Fibroblast of skin of right quadriceps (primary cell): ENCODE measurements around the gene PHLPP1.

Experiments
- DNase-seq: peaks from one replicate; pipeline ENCODE4 v3.0.0-alpha.2; 2013

PHLPP1 gene

DNA sequence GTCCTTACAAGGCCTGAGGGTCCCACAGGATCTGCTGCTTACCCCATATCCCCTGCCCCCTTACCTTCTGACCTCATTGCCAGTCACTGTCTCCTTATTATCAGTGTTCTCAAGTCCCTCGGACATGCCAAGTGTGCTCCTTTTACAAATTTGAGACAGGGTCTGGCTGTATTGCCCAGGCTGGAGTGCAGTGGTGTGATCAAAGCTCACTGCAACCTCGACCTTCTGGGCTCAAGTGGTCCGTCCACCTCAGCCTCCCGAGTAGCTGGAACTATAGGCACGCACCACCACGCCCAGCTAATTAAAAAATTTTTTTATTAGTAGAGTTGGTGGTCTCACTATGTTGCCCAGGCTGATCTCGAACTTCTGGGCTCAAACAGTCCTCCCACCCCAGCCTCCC lies 141.0 kb downstream of the PHLPP1 start:
- DNase-seq, result no peak

DNA sequence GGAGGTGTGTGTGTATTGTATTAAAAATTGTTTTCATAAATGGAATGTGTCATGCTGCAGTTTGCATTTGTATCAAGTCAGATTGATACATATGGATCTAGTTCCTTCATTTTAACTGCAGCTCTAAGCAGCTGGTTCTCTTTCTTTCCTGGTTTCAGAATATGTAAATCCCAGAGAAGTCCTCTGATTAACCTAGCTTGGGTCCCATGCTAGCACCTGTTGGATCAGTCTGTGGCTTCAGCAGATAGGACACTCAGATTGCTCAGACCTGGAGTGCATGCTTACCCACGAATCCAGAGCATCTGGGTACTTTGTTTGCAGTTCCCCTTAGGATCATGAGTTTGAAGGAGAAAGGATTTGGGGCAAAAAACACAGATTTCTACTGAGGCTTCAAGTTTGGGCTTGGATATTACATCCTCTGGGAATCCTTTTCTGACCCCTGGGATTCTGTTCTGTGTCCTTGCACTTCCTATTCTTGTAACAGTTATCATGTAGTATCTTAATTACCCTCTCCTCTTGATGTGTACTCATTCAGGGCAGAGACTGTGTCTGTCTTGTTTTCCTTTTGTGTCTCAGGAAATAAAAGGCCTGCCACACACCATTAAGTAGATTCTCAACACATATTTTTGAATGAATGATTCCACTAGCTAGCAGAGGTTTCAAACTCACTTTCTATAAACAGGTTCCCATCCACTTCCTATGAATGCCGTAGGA lies 142.1 kb downstream of the PHLPP1 start:
- no peak for DNase-seq

DNA sequence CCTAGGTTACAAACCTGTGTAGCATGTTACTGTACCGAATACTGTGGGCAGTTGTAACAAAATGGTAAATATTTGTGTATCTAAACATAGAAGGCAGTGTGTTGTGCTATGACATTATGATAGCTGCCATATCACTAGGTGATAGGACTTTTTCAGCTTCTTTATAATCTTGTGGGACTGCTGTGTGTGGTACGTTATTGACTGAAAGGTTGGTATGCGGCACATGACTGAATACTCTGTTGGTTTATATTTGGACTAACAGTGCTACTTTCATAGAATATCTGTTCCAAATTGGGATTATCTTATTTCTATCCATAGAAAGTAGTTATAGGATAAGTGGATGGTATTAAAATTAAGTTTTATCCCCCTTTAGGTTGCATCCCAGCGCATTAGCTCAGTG lies 144.7 kb downstream of the PHLPP1 start:
- DNase-seq, result no peak

DNA sequence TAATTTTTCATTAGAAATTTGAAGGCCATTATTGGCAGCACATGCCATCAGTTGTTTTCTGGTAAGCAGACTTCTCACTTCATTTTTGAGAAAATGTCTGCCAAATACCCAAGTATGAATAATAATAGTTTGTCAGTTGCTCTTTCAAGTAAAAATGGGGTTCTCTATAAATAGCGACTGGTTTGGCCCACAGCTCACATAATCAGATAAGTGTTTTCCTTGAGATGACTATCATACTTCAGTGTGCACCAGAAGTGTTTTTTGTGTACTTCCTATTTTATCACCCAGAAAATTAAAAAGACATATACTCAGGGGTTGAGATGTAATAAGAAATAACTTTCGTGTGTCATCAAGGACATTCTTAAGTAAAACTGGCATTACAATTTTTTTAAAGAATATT lies 147.1 kb downstream of the PHLPP1 start:
- no peak for DNase-seq

DNA sequence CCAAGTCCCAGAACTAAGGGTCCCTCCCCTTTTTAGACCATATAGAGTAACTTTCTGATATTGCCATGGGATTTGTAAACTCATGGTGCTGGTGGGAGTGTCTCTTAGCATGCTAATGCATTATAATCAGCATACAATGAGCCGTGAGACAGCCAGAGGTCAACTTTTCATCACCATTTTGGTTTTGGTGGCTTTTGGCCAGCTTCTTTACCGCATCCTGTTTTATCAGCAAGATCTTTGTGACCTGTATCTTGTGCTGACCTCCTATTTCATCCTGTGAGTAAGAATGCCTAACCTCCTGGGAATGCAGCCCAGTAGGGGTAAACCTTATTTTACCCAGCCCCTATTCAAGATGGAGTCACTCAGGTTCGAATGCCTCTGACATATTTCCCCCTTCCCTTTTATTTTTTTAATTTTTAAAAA lies 148.2 kb downstream of the PHLPP1 start:
- peak; percentile 55 for DNase-seq

DNA sequence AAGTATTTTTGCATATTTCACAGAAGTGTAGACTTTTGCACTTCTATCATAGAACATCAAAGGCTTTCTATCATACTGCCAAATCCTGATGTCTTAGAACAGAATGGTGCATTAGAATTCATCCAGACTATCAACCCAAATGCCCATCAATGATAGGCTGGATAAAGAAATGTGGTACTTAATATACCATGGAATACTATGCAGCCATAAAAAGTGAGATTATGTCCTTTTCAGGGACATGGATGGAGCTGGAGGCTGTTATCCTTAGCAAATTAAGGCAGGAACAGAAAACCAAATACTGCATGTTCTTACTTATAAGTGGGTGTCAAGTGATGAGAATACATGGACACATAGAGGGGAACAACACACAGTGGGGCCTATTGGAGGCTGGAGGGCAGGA lies 150.2 kb downstream of the PHLPP1 start:
- no peak for DNase-seq

DNA sequence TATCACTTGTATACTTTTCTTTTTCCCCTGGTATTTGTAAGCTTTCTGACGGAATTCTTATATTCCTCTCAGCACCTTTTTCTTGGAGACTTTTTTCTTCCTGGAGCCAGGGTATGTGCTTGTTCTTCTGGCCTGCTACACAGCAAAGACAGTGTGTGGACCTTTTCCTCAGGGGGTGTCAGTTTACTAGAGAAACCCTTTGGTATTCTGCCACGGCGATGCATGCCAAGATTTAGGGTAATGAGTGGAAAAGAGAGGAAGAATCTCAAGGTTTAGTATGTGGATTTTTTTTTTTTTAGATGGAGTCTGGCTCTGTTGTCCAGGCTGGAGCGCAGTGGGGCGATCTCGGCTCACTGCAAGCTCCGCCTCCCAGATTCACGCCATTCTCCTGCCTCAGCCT lies 152.2 kb downstream of the PHLPP1 start:
- no peak for DNase-seq

DNA sequence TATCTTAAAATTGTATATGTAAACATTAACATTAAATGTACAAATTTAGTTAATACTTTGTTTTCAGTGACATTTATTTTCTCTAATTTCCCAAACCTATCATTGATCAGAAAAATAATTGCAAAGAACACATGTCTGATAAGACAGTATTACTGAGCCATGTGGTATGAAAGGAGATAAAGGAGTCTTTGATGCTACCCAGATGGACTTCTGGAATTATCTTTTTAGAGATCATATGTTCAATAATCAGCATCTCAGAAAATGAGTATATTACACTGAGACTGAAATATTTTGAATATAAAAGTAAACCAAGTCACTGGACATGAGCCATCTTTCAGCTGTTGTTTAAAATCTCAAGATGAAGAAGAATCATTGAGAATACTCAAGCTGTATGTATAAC lies 153.3 kb downstream of the PHLPP1 start:
- DNase-seq, result no peak

DNA sequence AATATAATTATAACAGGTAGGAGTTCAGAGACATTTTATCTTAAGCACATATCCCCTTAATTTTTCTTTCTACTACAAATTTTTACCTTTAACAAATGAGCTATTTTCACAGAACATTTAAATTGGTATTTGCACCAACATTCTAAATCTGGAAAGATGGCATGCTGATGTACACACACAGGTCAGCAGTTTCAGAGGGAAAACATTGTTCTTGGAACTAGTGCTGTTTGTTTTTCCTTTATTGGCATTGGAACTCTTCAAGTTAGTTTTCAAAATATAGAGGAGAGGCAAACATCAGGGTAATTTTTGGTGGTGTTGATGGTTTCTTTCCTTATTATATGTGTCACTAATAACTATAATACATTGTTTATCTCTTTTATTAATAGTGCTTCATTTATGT lies 155.3 kb downstream of the PHLPP1 start:
- no peak for DNase-seq

DNA sequence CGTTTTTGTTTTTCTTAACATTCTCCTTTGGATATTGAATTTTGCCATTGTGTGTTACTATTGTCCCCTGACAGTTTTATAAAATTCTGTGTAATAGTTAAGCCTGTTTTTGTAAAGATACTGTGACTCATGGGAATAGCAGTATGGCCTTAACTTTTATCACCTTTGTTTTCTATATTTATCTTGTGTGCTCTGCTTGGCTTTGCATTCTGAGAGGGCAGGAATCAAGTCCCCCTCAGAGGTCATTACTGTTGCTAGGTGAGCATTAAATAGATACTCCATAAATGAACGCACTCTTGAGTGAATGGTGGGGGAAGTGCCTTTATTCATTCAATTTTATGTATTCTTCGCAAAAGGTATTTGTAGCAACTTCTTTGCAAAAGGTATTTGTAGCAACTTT lies 160.0 kb downstream of the PHLPP1 start:
- DNase-seq, result no peak

DNA sequence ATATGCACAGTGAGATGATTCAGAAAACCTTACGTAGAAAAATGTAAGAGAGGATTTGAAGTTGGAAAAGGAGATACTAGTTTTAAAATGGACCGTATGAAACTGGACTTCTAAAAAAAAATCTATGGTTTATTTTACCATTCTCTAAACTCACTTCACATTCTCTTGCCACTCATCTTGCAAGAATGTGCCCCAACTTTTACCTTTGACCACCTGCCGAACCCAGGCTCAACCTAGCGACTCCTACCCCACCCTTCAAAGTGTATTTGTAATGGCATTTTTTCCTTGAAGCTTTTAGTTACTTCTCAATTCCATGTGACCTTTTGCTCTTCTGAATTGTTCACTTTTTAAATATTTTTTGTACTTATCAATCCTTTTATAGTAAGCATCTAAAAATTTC lies 160.8 kb downstream of the PHLPP1 start:
- DNase-seq, result no peak

DNA sequence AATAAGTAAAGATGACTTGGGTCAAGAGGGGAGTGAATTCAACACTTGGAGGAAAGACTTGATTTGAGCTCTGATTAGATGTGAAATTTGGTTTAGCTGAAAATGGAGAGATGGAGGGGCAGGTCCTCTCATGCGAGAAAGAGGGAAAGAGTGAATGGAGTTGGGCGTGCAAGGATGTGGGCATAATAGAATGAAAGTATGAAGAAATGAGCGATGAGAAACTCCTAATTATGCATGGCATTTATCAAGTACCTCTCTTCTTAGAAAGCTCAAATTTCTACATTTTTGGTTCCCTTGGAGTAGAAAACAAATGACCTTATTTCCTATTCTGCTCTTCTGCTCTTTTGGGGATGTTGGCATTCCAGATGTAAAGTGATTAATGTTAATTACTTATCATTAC lies 161.5 kb downstream of the PHLPP1 start:
- DNase-seq, result no peak

DNA sequence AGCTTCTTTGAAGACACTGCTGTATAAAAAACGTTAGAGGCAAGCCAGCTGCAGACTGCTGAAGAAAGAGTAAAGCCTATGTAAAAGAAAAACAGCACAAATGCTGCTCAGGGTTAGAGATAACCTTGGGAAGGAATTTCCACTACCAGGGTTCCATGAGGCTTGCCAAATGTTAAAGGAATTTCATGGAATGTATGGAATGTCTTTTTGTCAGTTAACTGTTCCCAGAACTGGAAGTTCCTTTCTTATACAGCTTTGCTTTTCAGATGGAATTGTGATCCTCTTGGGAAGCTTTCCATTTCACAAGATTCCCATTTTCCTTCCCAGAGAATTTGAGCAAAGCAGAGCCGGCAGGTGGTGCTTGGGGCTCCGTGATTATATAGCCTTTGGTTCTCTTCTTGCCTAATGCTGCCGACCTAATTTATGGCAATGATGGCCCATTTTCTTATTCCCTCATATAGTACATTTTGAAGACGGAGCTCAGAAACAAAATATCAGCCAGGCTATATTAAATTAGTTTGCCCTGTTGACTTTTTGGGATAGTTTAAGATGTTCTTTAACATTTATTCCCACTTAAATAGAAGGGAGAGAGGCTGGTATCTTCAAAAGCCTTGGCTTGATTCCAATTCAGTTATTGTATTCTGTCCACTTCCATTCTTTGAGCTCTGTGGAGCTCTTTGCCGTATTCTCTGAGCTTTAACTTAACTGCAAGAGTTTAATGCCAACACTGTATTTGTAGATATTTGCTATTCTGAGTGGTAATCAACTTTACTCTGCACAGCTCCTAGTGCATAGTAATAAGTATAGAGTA lies 162.3 kb downstream of the PHLPP1 start:
- peak; percentile 88 for DNase-seq

DNA sequence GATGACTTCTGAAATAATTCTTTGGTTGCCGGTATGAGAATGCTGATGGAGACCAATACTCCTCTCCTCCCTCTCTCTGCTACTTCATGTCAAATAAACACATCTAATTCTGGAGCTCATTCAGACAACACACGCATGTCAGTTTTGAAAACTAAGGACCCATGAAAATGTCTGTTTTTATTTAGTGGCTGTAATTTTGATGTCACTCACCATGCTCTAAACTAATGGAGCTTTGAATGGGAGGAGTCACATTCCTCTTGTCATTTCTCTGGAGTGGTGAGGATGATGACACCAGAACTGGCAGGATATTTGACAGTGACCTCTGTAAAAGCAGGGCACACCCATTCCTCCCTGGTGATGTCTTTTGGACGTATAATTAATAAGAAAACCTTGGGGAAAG lies 163.0 kb downstream of the PHLPP1 start:
- DNase-seq, result peak; percentile 15

DNA sequence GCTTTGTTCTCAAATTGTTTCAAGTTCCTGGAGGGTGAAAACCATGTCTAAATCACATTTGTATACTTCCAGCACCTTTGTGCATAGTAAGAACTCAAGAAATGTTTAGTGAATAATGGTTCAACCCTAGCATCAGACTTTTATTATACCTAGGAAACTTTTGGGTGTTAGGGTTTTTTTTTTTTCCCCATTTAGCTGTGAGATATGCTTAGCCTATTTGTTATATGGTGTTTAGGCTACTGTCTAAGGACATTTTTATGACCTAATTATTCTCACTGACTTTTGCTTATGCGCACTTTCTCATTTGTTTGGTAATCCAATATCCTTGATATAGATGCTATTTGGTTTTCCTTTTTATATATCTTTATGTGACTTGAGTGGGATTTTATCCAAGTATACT lies 164.7 kb downstream of the PHLPP1 start:
- no peak for DNase-seq

DNA sequence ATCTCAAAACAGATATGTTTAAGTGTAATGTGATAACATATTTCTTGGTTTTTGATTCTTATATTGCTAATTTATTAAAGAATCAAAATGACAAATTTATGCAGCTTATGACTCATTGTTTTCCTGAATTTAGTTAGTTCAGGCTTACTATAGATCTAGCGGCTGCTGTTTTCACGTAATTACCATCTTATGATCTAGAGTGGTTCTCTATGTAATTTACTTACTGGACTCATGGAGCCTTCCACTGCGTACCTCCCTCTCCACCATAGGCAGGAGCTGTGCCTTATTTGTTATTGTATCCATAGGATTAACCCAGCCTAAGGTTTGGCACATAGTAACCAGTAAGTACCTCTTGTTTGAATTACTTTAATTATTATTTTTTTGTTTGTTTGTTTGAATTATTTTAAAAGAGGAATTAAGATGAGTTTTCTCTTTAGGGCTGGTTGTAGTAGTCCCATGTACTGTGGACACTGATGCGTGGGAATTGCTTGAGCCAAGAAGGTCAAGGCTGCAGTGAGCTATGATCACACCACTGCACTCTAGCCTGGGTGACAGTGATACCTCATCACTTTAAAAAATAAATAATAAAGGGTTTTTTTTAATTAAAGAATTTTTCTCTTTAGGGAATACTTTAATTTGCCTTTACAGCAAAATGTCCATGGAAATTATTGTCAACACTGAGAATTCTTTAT lies 165.5 kb downstream of the PHLPP1 start:
- no peak for DNase-seq

DNA sequence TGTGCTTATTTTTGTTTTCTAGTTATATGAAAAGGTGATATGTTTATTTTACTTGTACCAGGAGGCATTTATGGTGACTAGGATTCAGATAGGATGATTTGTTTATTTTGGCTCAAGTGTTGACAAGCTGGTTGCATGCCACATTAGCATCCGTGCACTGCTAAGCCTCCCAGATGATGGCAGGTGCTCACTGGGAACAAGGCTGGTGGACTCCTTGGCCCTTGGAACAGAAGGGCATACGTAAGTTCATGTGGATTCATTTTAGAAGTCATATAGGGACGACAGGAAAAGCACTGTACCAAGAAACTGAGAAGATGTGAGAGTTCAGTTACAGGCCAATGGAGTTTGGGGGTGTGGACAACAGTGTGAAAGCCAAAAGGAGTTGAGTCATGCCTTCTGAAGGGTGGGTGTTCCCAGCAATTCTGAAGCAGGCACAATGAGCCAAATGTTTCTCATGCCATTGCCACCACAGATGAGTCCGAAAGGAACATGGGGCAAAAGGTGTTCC lies 166.2 kb downstream of the PHLPP1 start:
- DNase-seq, result peak; percentile 90

DNA sequence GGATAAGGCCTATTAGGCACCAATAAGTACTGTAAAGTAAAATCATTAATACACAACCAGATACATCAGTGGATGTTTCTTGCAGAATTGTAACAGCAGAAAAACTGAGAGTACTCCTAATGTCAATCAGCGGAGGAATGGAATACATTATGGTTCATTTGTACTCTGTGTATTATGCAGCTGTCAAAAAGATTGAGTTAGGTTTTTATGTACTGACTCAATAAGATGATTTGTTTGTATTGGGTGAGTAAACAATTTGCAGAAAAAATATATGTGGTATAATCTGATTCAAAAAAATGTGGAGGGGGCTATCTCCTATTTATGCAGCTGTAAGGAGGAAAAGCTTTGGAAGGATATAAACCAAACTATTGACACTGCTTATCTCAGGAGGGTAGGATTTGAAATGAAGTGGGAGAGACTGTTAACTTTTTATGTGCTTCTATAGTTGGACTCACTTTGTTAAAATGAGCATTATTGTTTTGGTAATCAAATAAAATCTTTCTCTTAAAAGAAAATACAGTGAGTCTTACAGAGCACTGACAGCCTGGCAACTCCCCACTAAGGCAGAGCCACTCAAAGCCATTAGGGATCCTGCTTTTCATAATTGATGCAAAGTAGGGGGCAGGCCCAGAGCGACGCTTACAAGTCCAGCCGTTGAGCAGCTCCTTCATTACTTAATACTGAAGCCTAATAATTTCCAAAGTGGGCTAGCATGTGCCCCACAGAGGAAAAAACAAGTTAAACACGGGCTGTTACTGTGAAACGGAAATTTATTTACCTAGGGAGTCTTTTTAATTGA lies 168.8 kb downstream of the PHLPP1 start:
- no peak for DNase-seq

DNA sequence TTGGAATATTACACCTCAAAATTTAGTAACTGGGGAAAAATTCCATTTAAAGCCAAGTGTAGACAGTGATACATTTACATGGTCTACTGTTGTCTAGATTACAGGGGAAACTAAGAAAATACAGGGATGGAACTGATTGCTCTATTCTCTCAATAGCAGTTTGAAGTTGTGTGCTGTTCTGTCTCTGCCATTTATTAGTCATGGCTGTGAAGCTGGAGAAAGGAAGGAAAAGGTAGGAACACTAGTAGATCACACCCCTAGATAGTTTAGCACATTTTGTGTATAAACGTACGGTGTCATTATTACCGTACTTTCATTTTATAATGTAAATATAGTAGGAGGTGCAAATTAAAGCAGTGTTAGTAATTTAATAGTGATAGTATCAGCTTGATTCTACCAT lies 170.5 kb downstream of the PHLPP1 start:
- no peak for DNase-seq

DNA sequence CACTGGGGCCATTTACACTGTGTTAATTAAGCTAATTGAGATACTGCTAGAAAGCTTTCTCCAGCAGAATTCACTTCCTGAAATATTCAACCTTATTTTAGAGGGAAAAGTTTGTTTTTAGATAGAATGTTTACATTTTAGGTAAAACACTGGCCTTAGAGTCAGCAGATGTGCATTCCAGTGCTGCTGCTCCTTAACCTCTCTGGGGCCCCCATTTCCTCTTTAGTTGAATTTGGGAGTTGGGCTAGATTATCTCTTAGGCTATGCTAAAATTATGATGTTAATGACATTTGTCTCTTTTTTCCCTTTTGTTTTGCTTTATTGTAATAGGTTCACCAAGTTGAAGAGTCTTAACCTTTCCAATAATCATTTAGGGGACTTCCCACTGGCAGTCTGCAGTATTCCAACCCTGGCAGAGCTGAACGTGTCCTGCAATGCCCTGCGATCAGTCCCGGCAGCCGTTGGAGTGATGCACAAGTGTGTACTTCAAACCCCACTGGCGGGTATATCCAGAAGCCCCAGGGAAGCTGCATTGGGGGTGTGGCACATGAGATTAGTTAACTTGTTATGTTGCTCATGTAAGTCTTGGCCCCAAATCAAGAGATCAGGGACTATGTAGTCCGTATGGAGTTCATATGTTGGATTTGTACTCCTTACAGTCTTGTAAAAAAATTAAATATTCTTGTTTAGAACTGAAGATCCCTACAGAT lies 179.5 kb downstream of the PHLPP1 start:
- peak; percentile 9 for DNase-seq

DNA sequence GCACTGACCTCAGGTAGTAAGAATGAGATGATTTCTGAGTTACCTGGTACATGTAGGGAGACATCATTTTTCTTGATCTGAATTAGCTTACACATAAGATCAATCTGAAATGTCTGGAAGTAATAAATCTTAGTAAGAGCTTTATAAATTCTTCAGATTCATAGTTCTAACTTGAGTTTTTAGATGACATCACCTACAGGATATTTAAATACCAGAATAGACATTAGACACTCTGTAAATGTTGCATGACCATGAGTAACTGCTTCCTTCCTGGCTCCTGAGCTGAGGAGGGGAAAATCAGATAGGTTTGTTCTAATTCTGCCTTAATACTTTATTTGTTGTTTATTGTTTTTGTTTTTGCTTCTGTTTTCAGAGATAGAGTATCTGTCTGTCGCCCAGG lies 181.8 kb downstream of the PHLPP1 start:
- DNase-seq, result peak; percentile 63

DNA sequence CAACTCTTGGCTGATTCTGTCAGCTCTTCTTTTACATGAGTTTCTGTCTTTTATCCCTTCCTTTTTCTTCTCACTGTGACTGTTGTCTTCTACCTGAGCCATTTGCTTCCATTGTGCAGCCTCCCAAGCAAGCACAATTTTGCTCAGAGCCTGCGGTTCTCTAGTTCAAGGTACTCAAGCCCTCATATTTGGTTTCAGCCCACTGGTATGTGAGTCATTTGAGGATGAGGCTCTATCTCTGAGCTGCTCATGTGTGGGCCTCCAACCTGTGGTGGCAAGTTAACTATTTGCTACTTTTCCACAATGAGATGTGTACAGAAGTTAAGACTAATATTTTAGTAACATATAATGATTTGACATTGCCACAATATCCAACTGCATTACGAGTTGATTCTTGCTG lies 183.0 kb downstream of the PHLPP1 start:
- DNase-seq, result no peak
